WTC11 (cell line): ENCODE results near the gene S100A5. TPM values are rescaled to one million over a fixed set of nuclear protein-coding genes. Genes with fewer than 3 reads are reported as not detected.
"Not testable (repeated sequence)": the region's sequence is repeated elsewhere in the genome, so short reads cannot be mapped to it uniquely, and the experiment has no call there.

ENCODE experiments used
- ATAC-seq: fragments of 200-7000 bp; cut with Tn5 transposase; 2 replicates; pipeline ENCODE4 v1.10.0; 2021; ENCODE audit warnings: mild to moderate bottlenecking, moderate library complexity
- CTCF ChIA-PET: fragments of 300-600 bp; sonication (Branson Sonifier 250); formaldehyde crosslinking; loops from one replicate; lab custom pipeline; 2021; ENCODE audit warnings: antibody characterized with exemption; lab: Charles Lee
- POLR2A ChIA-PET: fragments of 350-600 bp; sonication (Branson Sonifier 250); formaldehyde crosslinking; loops from one replicate; lab custom pipeline; 2021; ENCODE audit warnings: antibody characterized with exemption; lab: Charles Lee
- DNase-seq: peaks from one replicate; pipeline ENCODE4 v3.0.0; 2021; ENCODE audit warnings: low spot score
- H3K27ac Mint-ChIP-seq: 2 replicates; pipeline ENCODE4 v1.8.0; 2021; ENCODE audit warnings: mixed read lengths
- H3K27me3 Mint-ChIP-seq: 2 replicates; pipeline ENCODE4 v1.8.0; 2021; ENCODE audit warnings: low read depth, mild to moderate bottlenecking, moderate library complexity, mixed read lengths
- H3K36me3 Mint-ChIP-seq: 2 replicates; pipeline ENCODE4 v1.8.0; 2021; ENCODE audit warnings: mixed read lengths
- H3K4me1 Mint-ChIP-seq: 2 replicates; pipeline ENCODE4 v1.8.0; 2022; ENCODE audit warnings: mixed read lengths
- H3K4me3 Mint-ChIP-seq: 2 replicates; pipeline ENCODE4 v1.8.0; 2021; ENCODE audit warnings: mild to moderate bottlenecking, moderate library complexity, mixed read lengths
- H3K9me3 Mint-ChIP-seq: 2 replicates; pipeline ENCODE4 v1.8.0; 2021; ENCODE audit warnings: mixed read lengths
- AFF4 ChIP-seq: sonication (generic); formaldehyde crosslinking; IDR thresholded peaks from 2 replicates; pipeline ENCODE4 v1.8.1; 2023; ENCODE audit warnings: mild to moderate bottlenecking, missing genetic modification reagents, borderline replicate concordance
- ATF2 ChIP-seq: sonication (generic); formaldehyde crosslinking; IDR thresholded peaks from 2 replicates; pipeline ENCODE4 v1.8.1; 2022; ENCODE audit warnings: low read depth, missing genetic modification reagents, borderline replicate concordance
- ATF3 ChIP-seq: sonication (generic); formaldehyde crosslinking; conservative IDR thresholded peaks from 2 replicates; pipeline ENCODE4 v1.8.1; 2022; ENCODE audit warnings: mild to moderate bottlenecking, missing genetic modification reagents
- CTCF ChIP-seq: fragments of 200-600 bp; IDR thresholded peaks from 2 replicates; pipeline ENCODE4 v1.8.0; 2022; ENCODE audit warnings: antibody characterized with exemption
- E2F5 ChIP-seq: sonication (generic); formaldehyde crosslinking; IDR thresholded peaks from 2 replicates; pipeline ENCODE4 v1.8.1; 2022; ENCODE audit warnings: mild to moderate bottlenecking, moderate library complexity, missing genetic modification reagents
- GRHL2 ChIP-seq: fragments of 250-450 bp; sonication (Bioruptor Pico); IDR thresholded peaks from 2 replicates; pipeline ENCODE4 v1.8.0; 2022; ENCODE audit warnings: mild to moderate bottlenecking, moderate library complexity; ENCODE audit not compliant: insufficient replicate concordance, severe bottlenecking
- GTF2I ChIP-seq: fragments of 250-450 bp; sonication (Bioruptor Pico); conservative IDR thresholded peaks from 2 replicates; pipeline ENCODE4 v1.4.0; 2021; ENCODE audit warnings: mild to moderate bottlenecking
- MLX ChIP-seq: sonication (generic); formaldehyde crosslinking; IDR thresholded peaks from 2 replicates; pipeline ENCODE4 v1.8.1; 2023; ENCODE audit warnings: mild to moderate bottlenecking, missing genetic modification reagents, moderate library complexity
- MYBL2 ChIP-seq: sonication (generic); formaldehyde crosslinking; IDR thresholded peaks from 2 replicates; pipeline ENCODE4 v1.8.1; 2023; ENCODE audit warnings: mild to moderate bottlenecking, moderate library complexity, missing genetic modification reagents
- NFE2L1 ChIP-seq: sonication (generic); formaldehyde crosslinking; IDR thresholded peaks from 2 replicates; pipeline ENCODE4 v1.8.1; 2023; ENCODE audit warnings: missing genetic modification reagents
- NR3C1 ChIP-seq: sonication (generic); formaldehyde crosslinking; conservative IDR thresholded peaks from 2 replicates; pipeline ENCODE4 v1.8.1; 2023; ENCODE audit warnings: low read depth, mild to moderate bottlenecking, missing genetic modification reagents
- RELA ChIP-seq: sonication (generic); formaldehyde crosslinking; IDR thresholded peaks from 2 replicates; pipeline ENCODE4 v1.8.1; 2022; ENCODE audit warnings: missing genetic modification reagents, mild to moderate bottlenecking, borderline replicate concordance
- SMAD3 ChIP-seq: sonication (generic); formaldehyde crosslinking; IDR thresholded peaks from 2 replicates; pipeline ENCODE4 v1.8.0; 2022; ENCODE audit warnings: missing genetic modification reagents, mild to moderate bottlenecking, borderline replicate concordance
- USF1 ChIP-seq: sonication (generic); formaldehyde crosslinking; IDR thresholded peaks from 2 replicates; pipeline ENCODE4 v1.8.0; 2022; ENCODE audit warnings: mild to moderate bottlenecking, missing genetic modification reagents
- ZNF121 ChIP-seq: sonication (generic); formaldehyde crosslinking; IDR thresholded peaks from 2 replicates; pipeline ENCODE4 v1.8.0; 2023; ENCODE audit warnings: missing genetic modification reagents
- ZNF219 ChIP-seq: sonication (generic); formaldehyde crosslinking; IDR thresholded peaks from 2 replicates; pipeline ENCODE4 v1.8.0; 2023; ENCODE audit warnings: missing genetic modification reagents, mild to moderate bottlenecking, borderline replicate concordance
- ZNF232 ChIP-seq: sonication (generic); formaldehyde crosslinking; IDR thresholded peaks from 2 replicates; pipeline ENCODE4 v1.8.0; 2022; ENCODE audit warnings: mild to moderate bottlenecking, missing genetic modification reagents
- ZNF263 ChIP-seq: sonication (generic); formaldehyde crosslinking; IDR thresholded peaks from 2 replicates; pipeline ENCODE4 v1.8.1; 2022; ENCODE audit warnings: low read depth, mild to moderate bottlenecking, moderate library complexity, missing genetic modification reagents
- ZNF281 ChIP-seq: sonication (generic); formaldehyde crosslinking; IDR thresholded peaks from 2 replicates; pipeline ENCODE4 v1.8.0; 2023; ENCODE audit warnings: mild to moderate bottlenecking, missing genetic modification reagents
- ZNF317 ChIP-seq: sonication (generic); formaldehyde crosslinking; IDR thresholded peaks from 2 replicates; pipeline ENCODE4 v1.8.1; 2023; ENCODE audit warnings: low read depth, mild to moderate bottlenecking, moderate library complexity, missing genetic modification reagents, borderline replicate concordance
- ZNF423 ChIP-seq: fragments of 250-450 bp; sonication (Bioruptor Pico); IDR thresholded peaks from 2 replicates; pipeline ENCODE4 v2.1.2; 2022; ENCODE audit warnings: mild to moderate bottlenecking, moderate library complexity
- total RNA-seq: library from RNA; stranded (reverse); gene quantifications from 3 replicates; pipeline ENCODE4 v1.2.3, GENCODE V29; 2021

Gene S100A5
- total RNA-seq, 1 experiment from 2014 or later, result not detected

- TF ChIP-seq GRHL2 (CRISPR knock-in tag), result no peak
- no peak for TF ChIP-seq ZNF423 (CRISPR knock-in tag)
- TF ChIP-seq ZNF232 (CRISPR knock-in tag), result no peak
- no peak for TF ChIP-seq ZNF121
- TF ChIP-seq, all 79 proteins: peak for 0
Measured at GRCh38 chr1:153585006-153585405, 44.3 kb upstream of the S100A5 start (continued).

GRCh38 chr1:153583976-153584375 lies 43.2 kb upstream of the S100A5 start:
- TF ChIP-seq AFF4 (CRISPR knock-in tag), result no peak
- no peak for TF ChIP-seq ZNF219 (CRISPR knock-in tag)
- no peak for TF ChIP-seq ZNF317 (CRISPR knock-in tag)
- TF ChIP-seq USF1 (CRISPR knock-in tag), result no peak
- TF ChIP-seq ZNF263 (CRISPR knock-in tag), result no peak
- TF ChIP-seq MLX, result no peak
- TF ChIP-seq SMAD3 (CRISPR knock-in tag), result no peak
- TF ChIP-seq CTCF, result no peak
- TF ChIP-seq ATF2, result no peak
- TF ChIP-seq NFE2L1 (CRISPR knock-in tag), result no peak
- no peak for TF ChIP-seq NR3C1 (CRISPR knock-in tag)
- TF ChIP-seq ATF3 (CRISPR knock-in tag), result no peak
- TF ChIP-seq MYBL2 (CRISPR knock-in tag), result no peak
- TF ChIP-seq E2F5, result no peak
- no peak for TF ChIP-seq RELA (CRISPR knock-in tag)
- no peak for TF ChIP-seq GTF2I
- TF ChIP-seq ZNF423 (CRISPR knock-in tag), result no peak
- no peak for TF ChIP-seq ZNF281
- no peaks in the 10 kb centered on the region for H3K36me3 Mint-ChIP-seq
- CTCF ChIA-PET, result interaction anchor here (1.3 to 5.2 kb wide), 3 partner anchors 12 to 44 kb away, joined by 3 to 29 read pairs (median 9); partner anchors contain the start of genes S100A1 and S100A13
- no peak for DNase-seq
- H3K27me3 Mint-ChIP-seq, result no peaks in the 10 kb centered on the region
- H3K4me1 Mint-ChIP-seq, result peaks cover 6% of the 10 kb centered on the region
- POLR2A ChIA-PET, result interaction anchor here (0.7 kb wide), 1 partner anchor 711 kb away, joined by 3 read pairs; no protein-coding TSS in a partner anchor
- no peak overlapping the region for H3K27ac Mint-ChIP-seq
- H3K4me3 Mint-ChIP-seq, result no peak overlapping the region
- no peaks in the 10 kb centered on the region for H3K9me3 Mint-ChIP-seq
- no peak for ATAC-seq

GRCh38 chr1:153583514-153583913 lies 42.8 kb upstream of the S100A5 start:
- H3K4me3 Mint-ChIP-seq, DNase-seq, H3K36me3 Mint-ChIP-seq, H3K27me3 Mint-ChIP-seq, H3K9me3 Mint-ChIP-seq, H3K27ac Mint-ChIP-seq, ATAC-seq: not testable (repeated sequence)
- CTCF ChIA-PET, result interaction anchor here (5.2 kb wide), 1 partner anchor 45 kb away, joined by 29 read pairs; the partner anchor contains the start of genes S100A1 and S100A13
- H3K4me1 Mint-ChIP-seq, result peaks cover 11% of the 10 kb centered on the region
- POLR2A ChIA-PET, result interaction anchor here (0.7 kb wide), 1 partner anchor 711 kb away, joined by 3 read pairs; no protein-coding TSS in a partner anchor
